HAP-1 (cell line): Measurements from ENCODE around the gene OSTN.

ENCODE experiments used
- DNase-seq, 2 experiments: peaks; one replicate each; pipeline ENCODE4 v3.0.0-alpha.2; 2016 to 2020; ENCODE audit warnings: low spot score in 2 of 2
- H3K27me3 ChIP-seq: fragments of 250-450 bp; sonication (Bioruptor Pico); 2 replicates; pipeline ENCODE4 v1.5.1; 2020; ENCODE audit warnings: low read depth, mild to moderate bottlenecking, moderate library complexity
- H3K36me3 ChIP-seq: fragments of 250-450 bp; sonication (Bioruptor Pico); replicated peaks from 2 replicates; pipeline ENCODE4 v1.5.1; 2020; ENCODE audit warnings: mild to moderate bottlenecking
- H3K4me1 ChIP-seq: fragments of 250-450 bp; sonication (Bioruptor Pico); 2 replicates; pipeline ENCODE4 v1.5.1; 2020; ENCODE audit warnings: mild to moderate bottlenecking
- H3K4me3 ChIP-seq: fragments of 250-450 bp; sonication (Bioruptor Pico); 2 replicates; pipeline ENCODE4 v1.5.1; 2020; ENCODE audit warnings: mild to moderate bottlenecking, moderate library complexity
- H3K9me3 ChIP-seq: fragments of 250-450 bp; sonication (Bioruptor Pico); 2 replicates; pipeline ENCODE4 v1.5.1; 2020; ENCODE audit warnings: mild to moderate bottlenecking, moderate library complexity
- in situ Hi-C: fragments of 300-500 bp; cut with MboI; formaldehyde crosslinking; loops from 3 replicates; pipeline ENCODE4 v1.14.3; 2020; ENCODE audit warnings: low sequenced_read_pairs, inconsistent platforms, mixed read lengths

Gene OSTN

DNA sequence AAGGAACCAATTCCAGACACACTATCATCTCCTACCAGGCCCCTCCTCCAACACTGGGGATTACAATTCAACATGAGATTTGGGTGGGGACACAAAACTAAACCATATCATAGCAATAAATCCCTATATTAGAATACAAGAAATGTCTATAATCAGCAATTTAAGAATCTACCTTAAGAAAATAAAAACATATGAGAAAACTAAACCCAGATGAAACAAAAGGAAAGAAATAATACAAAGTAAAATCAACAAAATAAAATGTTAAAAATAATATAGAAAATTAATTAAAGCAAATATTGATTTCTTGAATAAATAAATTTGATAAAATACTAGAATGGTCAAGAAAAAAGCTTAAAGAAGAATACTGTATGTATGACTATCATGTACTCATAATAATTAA is 6.1 kb upstream of the OSTN start:
- no peaks in the 10 kb centered on the region for H3K4me1 ChIP-seq
- no peaks in the 10 kb centered on the region for H3K27me3 ChIP-seq
- in situ Hi-C loops, result no loop called here
- no peak for DNase-seq
- no peak overlapping the region for H3K4me3 ChIP-seq
- no peaks in the 10 kb centered on the region for H3K9me3 ChIP-seq
- H3K36me3 ChIP-seq, result no peaks in the 10 kb centered on the region

DNA sequence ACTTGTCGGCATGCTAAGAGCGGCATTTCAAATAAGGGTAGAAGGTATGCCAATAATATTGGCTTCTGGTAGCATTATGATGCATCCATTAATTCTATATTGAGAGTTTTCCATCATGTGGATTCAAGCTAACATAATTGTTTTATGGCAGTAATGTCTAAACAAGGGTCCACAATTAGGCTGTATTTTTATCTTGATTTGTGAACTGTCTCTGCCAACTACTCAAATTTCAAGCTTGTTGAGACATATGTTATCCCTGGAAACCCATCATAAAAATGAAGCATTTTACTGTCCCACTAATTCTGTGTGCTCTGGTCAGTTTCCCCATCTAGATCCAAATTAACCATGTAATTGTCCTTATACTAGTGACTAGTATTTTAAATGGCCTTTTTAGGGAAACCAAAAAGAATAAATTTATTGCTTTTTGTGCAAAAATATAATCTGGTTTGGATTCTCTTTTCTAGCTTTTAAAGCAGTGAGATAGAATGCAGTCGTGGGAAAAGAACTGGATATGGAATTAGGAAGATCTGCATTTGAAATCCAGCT is 1.2 kb upstream of the OSTN start:
- H3K27me3 ChIP-seq, result no peaks in the 10 kb centered on the region
- H3K4me3 ChIP-seq, result no peak overlapping the region
- no peaks in the 10 kb centered on the region for H3K9me3 ChIP-seq
- H3K4me1 ChIP-seq, result no peaks in the 10 kb centered on the region; the same call in 1 of the 2 replicates
- in situ Hi-C loops, result no loop called here
- H3K36me3 ChIP-seq, result no peaks in the 10 kb centered on the region
- no peak for DNase-seq

DNA sequence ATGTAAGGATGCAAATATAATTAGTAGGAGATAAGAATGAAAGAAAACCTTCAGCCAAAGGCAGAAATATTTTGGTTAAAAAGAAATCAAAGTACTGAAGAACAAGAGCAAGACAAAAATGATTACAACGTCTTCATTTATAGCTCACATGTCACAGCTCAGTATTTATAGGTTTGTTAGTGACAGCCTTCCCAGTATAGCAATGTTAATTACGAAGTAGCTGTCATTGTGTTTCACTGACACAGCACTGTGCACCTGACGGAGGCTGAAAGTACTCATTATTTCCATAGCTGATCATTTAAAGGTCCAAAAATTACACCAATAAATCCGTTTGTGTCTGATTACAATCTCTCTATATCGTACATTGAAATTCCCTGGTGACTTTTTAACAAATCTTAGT is 561 bp upstream of the OSTN start:
- Histone ChIP-seq H3K36me3 (no peaks in the 10 kb centered on the region), H3K4me1 (no peaks in the 10 kb centered on the region; the same call in 1 of the 2 replicates), H3K9me3 (no peaks in the 10 kb centered on the region), H3K27me3 (no peaks in the 10 kb centered on the region), H3K4me3 (no peak overlapping the region)
- no peak for DNase-seq
- in situ Hi-C loops, result no loop called here

DNA sequence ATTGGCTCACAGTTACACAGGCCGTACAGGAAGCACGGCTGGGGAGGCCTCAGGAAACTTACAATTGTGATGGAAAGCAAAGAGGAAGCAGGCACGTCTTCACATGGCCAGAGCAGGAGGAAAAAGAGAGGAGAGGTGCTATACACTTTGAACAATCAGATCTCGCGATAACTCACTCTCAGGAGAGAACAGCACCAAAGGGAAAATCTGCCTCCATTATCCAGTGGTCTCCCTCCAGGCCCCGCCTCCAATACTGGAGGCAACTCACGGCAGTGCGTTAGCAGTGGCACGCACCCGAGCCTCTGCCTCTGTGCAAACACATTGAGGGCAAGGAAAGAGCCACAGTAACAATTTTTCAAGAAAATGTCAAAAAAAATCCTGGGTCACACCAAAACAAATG is 11.0 kb downstream of the OSTN start:
- H3K4me1 ChIP-seq, result no peaks in the 10 kb centered on the region
- in situ Hi-C loops, result no loop called here
- no peaks in the 10 kb centered on the region for H3K27me3 ChIP-seq
- DNase-seq, result no peak
- no peaks in the 10 kb centered on the region for H3K36me3 ChIP-seq
- H3K9me3 ChIP-seq, result no peaks in the 10 kb centered on the region
- no peak overlapping the region for H3K4me3 ChIP-seq

DNA sequence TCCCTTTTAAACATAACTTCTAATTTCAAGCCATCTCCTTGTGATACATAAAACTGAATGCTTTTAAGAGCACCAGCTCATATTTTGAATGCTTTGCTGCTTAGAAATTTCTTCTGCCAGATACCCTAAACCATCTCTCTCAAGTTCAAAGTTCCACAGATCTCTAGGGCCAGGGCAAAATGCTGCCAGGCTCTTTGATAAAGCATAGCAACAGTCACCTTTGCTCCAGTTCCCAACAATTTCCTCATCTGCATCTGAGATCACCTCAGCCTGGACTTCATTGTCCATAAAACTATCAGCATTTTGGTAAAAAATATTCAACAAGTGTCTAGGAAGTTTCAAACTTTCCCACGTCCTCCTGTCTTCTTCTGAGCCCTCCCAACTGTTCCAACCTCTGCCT is 17.5 kb downstream of the OSTN start:
- no peaks in the 10 kb centered on the region for H3K27me3 ChIP-seq
- in situ Hi-C loops, result no loop called here

DNA sequence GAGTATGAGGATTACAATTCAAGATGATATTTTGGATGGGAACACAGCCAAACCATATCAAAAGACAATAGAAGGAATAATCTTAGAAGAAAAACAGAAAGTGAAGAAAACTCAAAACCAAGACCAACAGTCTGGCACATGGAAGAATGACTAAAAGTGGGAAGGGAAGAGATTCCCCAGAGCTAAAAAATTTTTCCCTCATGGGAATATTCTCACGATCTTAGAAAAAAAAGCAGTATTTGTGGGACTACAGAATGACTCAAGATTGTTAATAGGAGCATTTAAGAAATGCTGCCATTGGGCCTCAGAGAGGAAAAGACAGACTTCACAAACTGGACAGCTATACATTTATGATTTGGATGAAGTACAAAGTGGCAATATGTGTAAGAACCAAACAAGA is 18.3 kb downstream of the OSTN start:
- no peaks in the 10 kb centered on the region for H3K36me3 ChIP-seq
- in situ Hi-C loops, result no loop called here

More for the DNA sequence above, 17.5 kb downstream of the OSTN start:
- Histone ChIP-seq H3K4me3 (no peak overlapping the region), H3K9me3 (no peaks in the 10 kb centered on the region), H3K36me3 (no peaks in the 10 kb centered on the region), H3K4me1 (no peaks in the 10 kb centered on the region)
- DNase-seq, result no peak

DNA sequence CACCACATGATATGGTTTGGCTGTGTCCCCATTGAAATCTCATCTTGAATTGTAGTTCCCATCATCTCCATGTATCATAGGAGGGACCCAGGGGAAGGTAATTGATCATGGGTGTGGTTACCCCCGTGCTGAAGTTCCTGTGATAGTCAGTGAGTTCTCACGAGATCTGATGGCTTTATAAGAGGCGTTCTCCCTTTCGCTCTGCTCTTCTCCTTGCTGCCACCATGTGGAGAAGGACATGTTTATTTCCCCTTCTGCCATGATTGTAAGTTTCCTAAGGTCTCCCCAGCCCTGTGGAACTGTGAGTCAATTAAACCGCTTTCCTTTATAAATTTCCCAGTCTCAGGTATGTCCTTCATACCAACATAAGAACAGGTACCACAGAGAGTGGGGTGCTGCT is 21.9 kb downstream of the OSTN start:
- H3K9me3 ChIP-seq, result no peaks in the 10 kb centered on the region
- DNase-seq, result no peak
- H3K27me3 ChIP-seq, result no peaks in the 10 kb centered on the region
- no peak overlapping the region for H3K4me3 ChIP-seq
- no peaks in the 10 kb centered on the region for H3K36me3 ChIP-seq
- in situ Hi-C loops, result no loop called here
- no peaks in the 10 kb centered on the region for H3K4me1 ChIP-seq

More for the DNA sequence above, 18.3 kb downstream of the OSTN start:
- Histone ChIP-seq H3K4me3 (no peak overlapping the region), H3K9me3 (no peaks in the 10 kb centered on the region), H3K27me3 (no peaks in the 10 kb centered on the region), H3K4me1 (no peaks in the 10 kb centered on the region)
- no peak for DNase-seq

DNA sequence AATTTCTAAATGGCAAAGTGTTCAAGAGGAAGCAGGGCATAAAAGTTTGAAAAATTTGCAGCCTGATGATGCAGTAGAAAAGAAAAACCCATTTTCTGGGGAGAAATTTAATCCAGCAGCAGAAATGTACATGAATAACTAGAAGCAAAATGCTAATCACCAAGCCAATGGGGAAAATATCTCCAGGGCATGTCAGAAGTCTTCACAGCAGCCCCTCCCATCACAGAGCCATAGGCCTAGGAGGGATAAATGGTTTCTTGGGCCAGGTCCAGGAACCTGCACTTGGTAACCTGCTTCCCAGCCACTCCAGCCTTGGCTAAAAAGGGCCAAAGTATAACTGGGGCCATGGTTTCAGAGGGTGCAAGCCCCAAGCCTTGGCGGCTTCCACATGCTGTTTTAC is 22.6 kb downstream of the OSTN start:
- Histone ChIP-seq H3K9me3 (no peaks in the 10 kb centered on the region), H3K4me3 (no peak overlapping the region), H3K27me3 (no peaks in the 10 kb centered on the region), H3K4me1 (no peaks in the 10 kb centered on the region), H3K36me3 (no peaks in the 10 kb centered on the region)
- DNase-seq, result no peak
- in situ Hi-C loops, result no loop called here

DNA sequence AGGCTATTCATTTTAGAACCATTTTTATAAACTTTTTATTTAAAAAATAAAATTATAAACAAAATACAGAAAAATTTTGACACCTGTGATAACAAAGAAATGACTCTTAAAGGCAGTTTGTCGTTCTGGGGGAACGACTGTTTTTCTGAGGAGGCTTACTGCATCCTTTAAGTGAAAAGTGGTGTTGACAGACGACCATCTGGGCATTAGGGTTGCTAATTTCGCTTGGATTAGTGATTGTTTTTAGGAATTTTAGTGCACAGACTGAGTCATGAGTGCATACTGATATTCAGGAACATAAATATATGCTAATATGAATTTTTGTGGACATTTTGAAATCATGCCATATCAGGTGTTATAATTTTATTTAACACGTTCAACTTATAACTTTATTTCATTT is 28.5 kb downstream of the OSTN start:
- no peaks in the 10 kb centered on the region for H3K4me1 ChIP-seq
- H3K36me3 ChIP-seq, result no peaks in the 10 kb centered on the region
- in situ Hi-C loops, result no loop called here

DNA sequence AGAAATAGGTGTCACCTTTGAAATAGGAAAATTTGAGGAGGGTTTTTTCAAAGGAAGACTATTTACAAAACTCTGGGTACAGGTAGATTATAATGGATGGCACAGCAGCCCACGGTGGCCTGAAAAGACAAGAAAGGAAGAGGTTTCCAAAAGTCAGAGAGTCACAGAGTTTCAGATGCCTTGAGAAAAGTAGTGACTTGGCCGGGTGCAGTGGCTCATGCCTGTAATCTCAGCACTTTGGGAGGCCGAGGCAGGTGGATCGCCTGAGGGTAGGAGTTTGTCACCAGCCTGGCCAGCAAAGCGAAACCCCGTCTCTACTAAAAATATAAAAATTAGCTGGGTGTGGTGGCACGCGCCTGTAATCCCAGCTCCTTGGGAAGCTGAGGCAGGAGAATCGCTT is 35.2 kb downstream of the OSTN start:
- no peaks in the 10 kb centered on the region for H3K27me3 ChIP-seq
- in situ Hi-C loops, result no loop called here
- DNase-seq, result no peak
- no peaks in the 10 kb centered on the region for H3K9me3 ChIP-seq
- H3K36me3 ChIP-seq, result no peaks in the 10 kb centered on the region
- no peak overlapping the region for H3K4me3 ChIP-seq
- H3K4me1 ChIP-seq, result peaks cover 38% of the 10 kb centered on the region

More for the DNA sequence above, 28.5 kb downstream of the OSTN start:
- H3K27me3 ChIP-seq, result no peaks in the 10 kb centered on the region
- H3K9me3 ChIP-seq, result no peaks in the 10 kb centered on the region
- DNase-seq, result no peak
- H3K4me3 ChIP-seq, result no peak overlapping the region

DNA sequence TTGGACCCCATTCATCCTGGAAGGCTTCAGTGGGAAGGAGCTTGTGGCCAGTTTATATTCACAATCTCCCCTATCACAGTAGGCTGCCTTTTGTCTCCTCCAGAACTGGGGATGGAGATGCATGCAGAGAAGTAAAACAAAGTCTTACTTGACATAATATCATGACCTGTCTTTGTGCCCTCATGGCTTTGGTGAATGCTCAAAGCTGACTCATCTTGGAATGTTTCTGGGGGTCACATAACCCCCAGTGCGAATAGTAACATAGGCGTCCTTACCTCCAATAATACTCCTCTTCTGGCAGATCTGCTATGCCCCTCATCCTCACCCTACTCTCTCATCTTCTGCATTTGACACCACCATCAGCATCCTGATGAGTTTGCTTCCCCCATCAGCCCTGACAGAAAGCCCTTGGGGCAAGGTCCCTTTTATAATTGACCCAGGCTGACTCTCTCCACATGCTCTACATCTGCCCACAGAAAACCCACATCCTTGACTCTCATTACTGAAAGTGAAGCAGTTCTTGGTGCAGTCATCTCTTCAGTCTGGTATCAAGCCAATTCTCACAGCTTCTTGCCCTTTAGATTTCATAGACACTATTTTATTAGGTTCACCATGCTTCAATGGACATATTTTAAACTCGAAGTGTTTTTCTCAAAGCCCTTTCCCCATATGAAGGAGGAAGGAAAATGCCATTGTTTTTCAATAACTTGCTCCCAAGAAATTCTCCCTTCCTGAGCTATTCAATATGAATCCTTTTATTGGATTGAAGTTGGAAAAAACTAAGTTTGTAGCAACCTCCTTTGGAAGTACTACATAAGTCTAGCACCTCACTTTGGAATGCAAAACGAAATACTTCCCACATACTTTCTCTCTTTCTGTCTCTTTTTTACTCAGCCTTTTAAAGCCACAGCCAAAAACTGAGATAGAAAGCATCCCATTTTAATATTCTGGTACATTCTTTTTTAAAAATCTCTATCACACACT is 36.6 kb downstream of the OSTN start:
- Histone ChIP-seq H3K9me3 (no peaks in the 10 kb centered on the region), H3K4me3 (no peak overlapping the region), H3K4me1 (peaks cover 47% of the 10 kb centered on the region), H3K27me3 (no peaks in the 10 kb centered on the region), H3K36me3 (no peaks in the 10 kb centered on the region)
- no peak for DNase-seq
- in situ Hi-C loops, result no loop called here

DNA sequence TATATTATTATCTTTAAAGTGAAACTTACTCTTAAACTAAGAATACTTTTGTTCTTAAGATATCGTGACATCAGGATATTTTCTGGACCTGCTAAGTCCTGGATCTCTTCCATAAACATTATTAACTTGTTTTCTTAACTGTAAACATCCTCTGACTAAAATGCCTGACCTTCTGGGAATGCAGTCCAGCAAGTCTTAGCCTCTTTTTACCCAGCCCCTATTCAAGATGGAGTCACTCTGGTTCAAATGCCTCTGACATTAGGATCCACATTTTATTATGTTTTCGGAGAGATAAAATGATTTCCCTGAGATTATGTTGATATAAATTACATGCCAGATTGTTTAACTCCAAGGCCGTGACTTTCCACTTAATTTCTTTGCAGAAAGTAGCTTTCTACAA is 37.6 kb downstream of the OSTN start:
- no peaks in the 10 kb centered on the region for H3K9me3 ChIP-seq
- DNase-seq, result no peak
- no peaks in the 10 kb centered on the region for H3K27me3 ChIP-seq
- in situ Hi-C loops, result no loop called here
- no peak overlapping the region for H3K4me3 ChIP-seq
- H3K4me1 ChIP-seq, result peaks cover 47% of the 10 kb centered on the region
- H3K36me3 ChIP-seq, result no peaks in the 10 kb centered on the region

DNA sequence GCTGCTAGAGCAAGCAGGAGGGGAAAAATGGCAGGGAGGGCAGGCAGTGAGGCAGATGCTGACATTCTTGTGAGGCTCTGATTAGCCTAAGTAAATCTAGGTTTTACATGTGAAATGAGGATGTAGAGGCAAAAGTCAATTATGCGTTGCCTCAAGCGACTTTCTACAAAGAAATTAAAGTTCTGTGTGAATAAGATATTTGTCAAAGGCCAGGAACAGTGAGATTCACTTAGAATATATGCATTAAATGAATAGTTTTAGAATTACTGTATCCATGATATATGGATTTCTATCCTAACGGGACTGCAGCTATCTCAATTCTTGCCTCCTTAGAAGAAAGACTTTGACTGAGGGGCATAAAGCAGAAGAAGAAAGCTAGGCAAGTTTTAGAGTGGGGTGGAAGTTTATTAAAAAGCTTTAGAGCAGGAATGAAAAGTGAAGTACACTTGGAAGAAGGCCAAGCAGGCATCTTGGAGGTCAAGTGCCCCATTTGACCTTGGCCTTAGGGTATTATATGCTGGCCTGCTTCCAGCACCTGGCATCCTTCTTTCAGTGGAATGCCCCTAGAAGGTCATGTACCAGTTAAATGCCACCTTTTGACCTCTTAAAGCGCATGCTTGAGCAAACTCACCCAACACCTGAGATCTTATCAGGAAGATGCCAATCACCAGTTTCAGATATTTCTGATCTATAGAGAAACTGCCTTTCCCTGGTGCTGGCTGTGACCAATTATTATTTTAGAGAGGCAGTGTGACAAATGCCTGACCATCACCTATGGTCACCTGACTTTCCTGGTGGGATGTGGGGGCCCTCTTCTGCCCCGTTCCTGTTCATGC is 38.2 kb downstream of the OSTN start:
- H3K4me3 ChIP-seq, result no peak overlapping the region

More for the DNA sequence above, 38.2 kb downstream of the OSTN start:
- in situ Hi-C loops, result no loop called here
- H3K36me3 ChIP-seq, result no peaks in the 10 kb centered on the region
- peak; percentile 52 to 54 for DNase-seq
- H3K9me3 ChIP-seq, result no peaks in the 10 kb centered on the region
- peaks cover 47% of the 10 kb centered on the region for H3K4me1 ChIP-seq
- H3K27me3 ChIP-seq, result no peaks in the 10 kb centered on the region
